HEK293T (cell line): ENCODE results near the gene MPRIP.

ENCODE experiments used
- BHLHE40 ChIP-seq: fragments of 450-650 bp; IDR thresholded peaks from 2 replicates; pipeline ENCODE4 v1.6.1; 2016; ENCODE audit warnings: mild to moderate bottlenecking, moderate library complexity, borderline replicate concordance
- FOXK2 ChIP-seq: fragments of 450-650 bp; IDR thresholded peaks from 2 replicates; pipeline ENCODE4 v1.6.1; 2016; ENCODE audit warnings: mild to moderate bottlenecking
- FOXM1 ChIP-seq: fragments of 450-650 bp; IDR thresholded peaks from 2 replicates; pipeline ENCODE4 v1.6.1; 2017; ENCODE audit warnings: mild to moderate bottlenecking, borderline replicate concordance
- L3MBTL2 ChIP-seq: fragments of 450-650 bp; conservative IDR thresholded peaks from 2 replicates; pipeline ENCODE4 v1.6.1; 2016; ENCODE audit warnings: mild to moderate bottlenecking
- LEF1 ChIP-seq: fragments of 450-650 bp; IDR thresholded peaks from 2 replicates; pipeline ENCODE4 v1.6.1; 2017; ENCODE audit warnings: mild to moderate bottlenecking, borderline replicate concordance
- PKNOX1 ChIP-seq: fragments of 450-650 bp; IDR thresholded peaks from 2 replicates; pipeline ENCODE4 v1.6.1; 2016
- SP1 ChIP-seq: fragments of 450-650 bp; IDR thresholded peaks from 2 replicates; pipeline ENCODE4 v1.6.1; 2017
- SUZ12 ChIP-seq: fragments of 450-650 bp; IDR thresholded peaks from 2 replicates; pipeline ENCODE4 v1.6.1; 2016; ENCODE audit warnings: mild to moderate bottlenecking

- no peak for TF ChIP-seq PKNOX1
- no peak for TF ChIP-seq SUZ12
- TF ChIP-seq BHLHE40 = no peak
- TF ChIP-seq LEF1 = no peak
- TF ChIP-seq FOXK2 = no peak
- TF ChIP-seq SP1 = no peak
- no peak for TF ChIP-seq L3MBTL2
- no peak for TF ChIP-seq FOXM1
Measured at GRCh38 chr17:17228521-17229279, 186.4 kb downstream of the MPRIP start.
